HG03066 (cell line): ENCODE results near the gene DNAAF5.
A peak's percentile ranks its signal among the peaks of the same experiment; 100 is the strongest.

Source experiments
- ATAC-seq: cut with Tn5 transposase; IDR thresholded peaks from one replicate; pipeline ENCODE4 v1.9.1; 2021; ENCODE audit warnings: low read depth; ENCODE audit not compliant: unreplicated experiment

The DNAAF5 gene

DNA sequence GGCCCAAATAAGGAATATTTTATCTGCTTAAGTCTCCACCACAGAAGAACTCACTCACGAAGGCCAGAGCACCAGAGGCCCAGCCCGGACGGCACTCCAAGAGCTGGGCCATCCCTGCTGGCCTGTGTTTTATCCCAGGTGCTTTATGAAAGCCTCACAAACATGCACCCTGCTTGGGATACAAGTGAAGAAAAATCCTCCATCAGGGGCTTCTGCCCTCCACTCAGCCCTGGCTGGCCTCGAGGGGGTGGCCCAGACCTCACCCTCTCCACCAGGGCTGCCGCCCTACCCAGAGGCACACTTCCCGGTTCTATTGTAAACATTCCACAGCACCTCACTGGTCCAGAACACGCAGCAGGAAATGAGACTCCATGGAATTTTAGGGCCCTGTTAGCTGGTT is 19.8 kb upstream of the DNAAF5 start:
- no peak for ATAC-seq

DNA sequence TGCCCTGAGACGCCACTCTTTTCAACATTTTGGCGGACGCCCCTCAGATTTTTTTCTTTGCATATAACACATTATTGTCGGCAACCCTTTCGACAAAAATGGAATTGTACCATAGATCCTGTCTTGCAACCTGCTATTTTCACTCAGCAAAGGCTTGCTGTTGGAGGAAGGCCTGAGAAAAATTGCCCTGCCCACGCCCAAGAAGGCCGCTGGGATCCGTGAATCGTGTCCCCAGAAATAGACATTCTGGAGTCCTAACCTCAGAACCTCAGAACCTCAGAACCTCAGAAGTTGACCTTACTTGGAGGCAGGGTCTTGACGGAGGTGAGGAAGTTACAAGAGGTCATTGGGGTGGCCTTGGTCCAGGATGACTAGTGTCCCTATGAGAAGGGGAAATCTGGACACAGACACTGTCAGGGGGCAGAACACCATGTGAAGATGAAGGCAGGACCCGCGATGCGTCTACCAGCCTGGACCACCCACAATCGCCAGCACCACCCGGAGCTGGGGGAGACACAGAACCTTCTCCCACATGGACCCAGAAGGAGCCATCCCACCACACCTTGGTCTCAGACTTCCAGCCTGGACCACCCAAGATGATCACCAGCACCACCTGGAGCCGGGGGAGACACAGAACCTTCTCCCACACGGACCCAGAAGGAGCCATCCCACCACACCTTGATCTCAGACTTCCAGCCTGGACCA is 19.1 kb upstream of the DNAAF5 start:
- no peak for ATAC-seq

DNA sequence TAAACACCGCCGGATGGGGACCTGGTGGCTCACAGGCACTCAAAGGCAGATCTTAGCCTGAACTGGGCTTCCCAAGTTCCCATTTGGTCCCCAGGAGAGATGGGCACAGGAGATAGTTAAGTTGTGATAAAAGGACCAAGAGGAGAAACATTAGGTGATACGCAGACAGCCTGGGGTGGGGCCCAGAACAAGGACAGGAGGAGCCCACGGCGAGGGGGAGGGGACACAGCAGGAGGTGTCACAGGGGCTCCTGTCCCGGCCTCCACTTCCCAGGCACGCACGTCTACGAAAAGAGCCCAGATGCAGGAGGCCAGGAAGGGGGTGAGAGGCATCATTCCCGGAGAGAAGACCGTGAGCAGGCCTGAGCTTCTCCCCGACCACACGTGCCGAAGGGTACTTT is 16.3 kb upstream of the DNAAF5 start:
- no peak for ATAC-seq

DNA sequence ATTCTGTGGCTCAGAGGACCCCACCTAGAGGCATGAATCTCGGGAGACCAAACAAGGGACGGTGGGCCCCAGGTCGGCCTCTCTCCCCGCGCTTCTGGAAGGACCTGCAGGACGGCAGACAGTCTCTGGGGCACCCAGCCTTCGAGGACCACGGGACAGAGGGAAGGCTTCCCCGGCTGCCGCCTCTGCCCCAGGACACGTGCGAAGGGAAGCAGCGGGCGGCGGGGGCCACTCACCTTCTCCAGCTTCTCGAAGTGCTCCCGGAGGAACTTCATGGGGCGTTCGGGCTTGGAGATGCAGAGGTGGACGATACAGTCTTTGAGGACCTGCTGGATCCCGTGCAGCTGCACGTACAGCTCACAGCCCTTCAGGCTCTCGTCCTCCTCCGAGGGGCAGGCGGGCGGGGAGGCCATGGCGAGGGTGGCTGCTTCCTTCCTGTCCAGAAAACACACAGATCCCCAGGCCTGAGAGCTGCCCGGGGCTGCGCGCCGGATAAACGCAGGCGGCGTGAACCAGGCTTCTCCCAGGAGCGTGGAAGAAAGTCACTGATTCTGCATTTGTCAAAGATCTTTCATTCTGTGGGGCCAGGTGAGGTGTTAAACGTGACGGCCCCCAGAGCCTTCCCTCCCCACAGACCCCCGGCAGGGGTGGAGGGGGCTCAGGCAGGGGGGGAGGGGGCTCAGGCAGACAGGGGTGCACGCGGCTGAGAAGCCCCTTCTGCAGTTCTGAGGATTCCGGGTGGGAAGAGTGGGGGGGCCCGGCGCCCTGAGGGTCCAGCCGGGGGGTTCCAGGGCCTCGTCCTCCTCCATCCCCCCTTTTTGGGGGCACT is 15.2 kb upstream of the DNAAF5 start:
- ATAC-seq, result no peak

DNA sequence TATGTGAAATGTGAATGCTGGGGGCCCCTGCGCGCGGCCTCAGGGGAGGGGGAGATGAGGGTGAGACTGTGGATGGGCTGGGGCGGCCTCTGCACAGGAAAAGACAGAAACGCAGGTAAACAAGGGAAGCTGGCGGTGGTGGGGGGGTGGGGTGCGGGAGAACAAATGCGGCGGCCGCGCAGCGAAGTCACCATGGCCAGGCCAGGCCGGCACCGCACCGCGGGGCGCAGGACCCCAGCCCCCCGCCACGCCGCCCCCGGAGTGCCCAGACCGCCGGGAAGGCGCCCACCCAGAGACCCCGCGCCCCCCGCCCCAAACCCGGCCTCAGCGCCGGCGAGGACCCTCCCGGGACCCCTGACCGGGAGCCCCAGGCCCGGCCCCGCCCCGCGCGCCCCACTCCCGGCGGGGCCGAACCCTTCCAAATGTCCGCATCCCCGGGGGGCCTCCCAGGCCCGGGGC is 14.5 kb upstream of the DNAAF5 start:
- ATAC-seq, result no peak

DNA sequence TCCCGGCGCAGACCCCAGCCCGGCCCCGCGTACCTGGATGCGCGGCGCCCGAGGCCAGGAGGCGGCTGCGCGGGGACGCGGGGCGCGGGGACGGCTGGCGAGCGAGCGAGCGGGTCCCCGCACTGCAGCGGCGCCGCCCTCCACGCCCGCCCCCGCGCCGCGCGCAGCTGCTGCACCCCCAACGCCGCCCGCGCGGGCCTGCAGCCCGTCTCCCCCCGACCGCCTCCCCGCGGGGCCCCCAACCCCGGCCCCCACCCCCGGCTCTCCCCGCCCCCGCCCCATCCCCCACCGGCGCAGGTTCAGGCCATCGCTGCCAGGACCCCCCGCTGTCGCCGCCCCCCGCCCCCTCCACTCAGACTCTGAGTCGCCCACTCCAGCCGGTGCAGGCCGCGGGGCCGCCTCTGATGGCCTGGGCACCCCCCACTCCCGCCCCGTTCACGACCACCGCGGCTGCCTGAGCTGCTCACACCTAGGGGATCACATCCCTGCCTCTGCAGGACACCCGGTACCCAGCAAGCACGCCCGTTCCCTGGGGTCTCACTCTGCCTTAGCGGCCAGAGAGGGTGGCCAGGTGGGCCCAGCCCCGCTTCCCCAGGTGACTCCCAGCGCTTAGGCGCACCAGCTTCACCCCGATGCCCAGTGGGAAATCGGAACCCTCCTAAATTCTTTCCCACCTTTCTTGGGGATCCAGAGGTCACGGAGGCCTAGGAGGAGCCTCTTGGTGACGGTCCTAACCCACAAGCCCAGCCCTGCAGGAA is 13.9 kb upstream of the DNAAF5 start:
- ATAC-seq, result no peak

DNA sequence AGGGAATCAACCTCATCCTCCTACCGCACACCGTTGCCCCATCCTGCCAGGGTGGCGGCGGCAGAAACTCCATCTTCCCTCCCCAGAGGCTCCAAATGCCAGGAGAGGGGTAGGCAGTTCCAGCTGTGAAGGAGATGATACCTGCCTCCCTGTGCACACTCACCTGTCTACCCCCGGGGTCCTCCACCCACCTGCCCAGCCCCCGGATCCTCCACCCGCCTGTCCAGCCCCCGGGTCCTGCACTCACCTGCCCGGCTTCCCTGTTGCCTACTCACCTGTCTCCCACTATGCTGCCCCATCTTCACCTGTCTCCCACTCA is 13.4 kb upstream of the DNAAF5 start:
- no peak for ATAC-seq

DNA sequence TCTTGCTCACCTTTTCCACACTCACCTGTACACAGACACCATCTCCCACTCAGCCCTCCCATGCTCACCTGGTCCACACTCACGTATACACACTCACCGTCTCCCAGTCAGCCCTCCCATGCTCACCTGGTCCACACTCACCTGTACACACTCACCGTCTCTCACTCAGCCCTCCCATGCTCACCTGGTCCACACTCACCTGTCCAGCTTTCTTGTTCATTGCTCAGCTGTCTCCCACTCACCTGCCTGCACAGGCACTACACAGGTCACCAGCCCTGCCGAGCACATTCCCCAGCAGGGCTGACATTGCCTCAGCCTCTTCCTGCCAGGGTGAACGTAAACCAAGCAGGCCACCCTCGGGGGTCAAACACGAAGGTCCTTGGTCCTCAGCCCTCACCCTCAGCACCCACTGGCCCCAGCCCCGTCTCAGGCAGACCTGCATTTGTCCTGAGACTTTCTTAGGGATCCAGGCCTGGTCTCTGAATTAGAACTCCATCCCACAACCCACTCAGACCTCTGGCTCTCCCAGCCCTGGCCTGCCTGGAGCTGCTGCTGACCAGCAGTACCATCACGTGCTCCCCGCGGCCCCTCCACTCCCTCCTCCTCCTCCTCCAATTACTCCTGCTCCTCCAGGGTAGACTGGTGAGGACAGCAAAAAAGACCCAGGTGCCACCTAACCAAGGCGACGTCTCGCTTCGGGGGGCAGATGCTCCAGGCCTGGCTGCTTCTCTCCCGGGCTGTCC is 12.8 kb upstream of the DNAAF5 start:
- ATAC-seq, result no peak

DNA sequence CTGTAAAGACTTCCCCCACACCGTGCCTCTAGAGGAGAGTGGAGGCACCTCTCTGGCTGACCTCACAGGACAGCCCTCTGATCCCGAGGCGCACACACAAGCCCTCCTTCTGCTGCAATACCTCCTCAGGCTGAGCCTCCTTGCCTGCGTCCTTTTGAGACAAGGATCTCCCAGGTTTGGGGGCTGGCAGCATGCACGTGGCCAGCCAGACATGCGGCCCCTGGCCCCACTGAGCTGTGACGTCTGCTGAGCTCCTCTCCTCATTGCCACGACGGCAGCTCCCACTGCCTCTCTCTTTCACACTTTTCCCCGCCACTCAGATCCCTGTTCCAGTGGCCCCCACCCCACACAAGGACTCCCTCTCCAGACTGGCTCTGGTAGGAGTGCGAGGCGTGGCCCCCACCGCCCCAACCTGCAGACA is 12.2 kb upstream of the DNAAF5 start:
- no peak for ATAC-seq

DNA sequence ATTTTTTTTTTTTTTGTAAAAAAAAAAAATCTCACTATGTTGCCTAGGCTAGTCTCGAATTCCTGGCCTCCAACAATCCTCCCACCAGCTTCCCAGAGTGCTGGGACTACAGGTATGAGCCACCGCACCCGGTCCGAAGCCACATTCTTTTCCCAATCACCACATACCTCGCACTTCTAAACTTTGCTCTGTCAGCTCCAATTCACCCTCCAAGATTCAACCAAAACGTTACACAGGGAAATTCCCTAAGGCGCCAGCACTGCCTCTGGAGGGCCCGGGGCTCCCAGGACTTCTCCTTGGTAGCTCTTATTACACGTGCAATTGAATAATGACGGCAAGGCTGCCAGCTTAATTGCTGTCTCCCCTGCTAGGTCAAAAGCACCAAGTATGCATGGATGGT is 10.3 kb upstream of the DNAAF5 start:
- no peak for ATAC-seq

DNA sequence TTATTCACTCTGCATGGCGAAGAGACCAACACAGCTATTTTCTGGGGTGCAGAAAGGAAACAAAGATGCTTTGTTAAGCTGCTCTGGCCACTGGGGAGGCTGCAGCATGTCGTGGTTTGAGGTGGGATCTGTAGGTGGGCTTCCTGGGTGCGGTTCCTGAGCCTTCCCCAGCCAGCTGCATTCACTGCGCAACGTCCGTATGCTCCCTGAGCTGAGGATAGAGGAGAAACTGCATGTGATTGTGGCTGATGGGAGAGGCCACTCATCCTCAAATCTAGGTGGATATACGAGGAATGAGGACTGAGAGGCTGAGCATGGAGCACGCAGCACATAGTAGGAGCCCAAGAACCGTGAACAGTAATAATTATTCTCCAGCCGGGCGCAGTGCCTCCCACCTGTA is 9.9 kb upstream of the DNAAF5 start:
- no peak for ATAC-seq

DNA sequence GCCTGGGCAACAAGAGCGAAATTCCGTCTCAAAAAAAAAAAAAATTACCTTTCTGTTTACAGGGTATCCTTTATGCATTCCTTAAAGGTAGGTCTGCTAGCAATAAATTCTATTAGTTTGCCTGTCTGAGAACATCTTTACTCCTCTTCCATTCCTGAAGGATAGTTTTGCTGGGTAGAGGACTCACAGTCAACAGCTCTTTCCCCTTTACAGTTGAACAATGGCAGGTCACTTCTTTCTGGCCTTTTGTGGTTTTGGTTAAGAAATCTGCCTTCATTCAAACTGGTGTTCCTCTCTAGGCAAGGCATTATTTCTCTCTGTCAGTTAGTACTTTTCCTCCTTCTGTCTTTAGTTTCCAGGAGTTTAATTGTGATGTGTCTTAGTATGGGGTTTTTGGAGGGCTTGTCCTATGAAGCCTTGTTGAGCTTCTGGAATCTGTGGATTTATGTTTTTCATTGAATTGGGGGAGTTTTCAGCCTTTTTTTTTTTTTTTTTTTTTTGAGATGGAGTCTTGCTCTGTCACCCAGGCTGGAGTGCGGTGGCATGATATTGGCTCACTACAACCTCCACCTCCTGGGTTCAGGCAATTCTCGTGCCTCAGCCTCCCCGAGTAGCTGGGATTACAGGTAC is 4.8 kb upstream of the DNAAF5 start:
- ATAC-seq, result no peak

DNA sequence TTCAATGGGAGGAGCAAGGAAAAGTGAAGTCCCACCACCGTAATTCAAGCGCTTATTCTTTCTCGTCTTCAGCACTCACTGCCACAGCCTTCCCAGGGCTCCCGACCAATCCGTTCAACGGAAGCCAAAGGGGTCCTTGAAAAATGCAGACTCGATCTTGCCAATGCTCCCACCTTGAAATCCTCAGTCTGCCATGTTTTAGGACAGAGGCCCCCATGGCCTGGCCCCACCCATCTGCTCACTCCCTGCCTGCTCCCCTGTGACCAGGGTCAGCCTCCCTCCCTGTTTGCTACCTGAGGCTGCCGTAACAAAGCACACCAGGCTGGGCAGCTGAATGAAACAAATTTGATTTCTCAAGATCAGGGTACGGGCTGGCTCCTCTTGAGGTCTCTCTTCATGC is 3.0 kb upstream of the DNAAF5 start:
- no peak for ATAC-seq

DNA sequence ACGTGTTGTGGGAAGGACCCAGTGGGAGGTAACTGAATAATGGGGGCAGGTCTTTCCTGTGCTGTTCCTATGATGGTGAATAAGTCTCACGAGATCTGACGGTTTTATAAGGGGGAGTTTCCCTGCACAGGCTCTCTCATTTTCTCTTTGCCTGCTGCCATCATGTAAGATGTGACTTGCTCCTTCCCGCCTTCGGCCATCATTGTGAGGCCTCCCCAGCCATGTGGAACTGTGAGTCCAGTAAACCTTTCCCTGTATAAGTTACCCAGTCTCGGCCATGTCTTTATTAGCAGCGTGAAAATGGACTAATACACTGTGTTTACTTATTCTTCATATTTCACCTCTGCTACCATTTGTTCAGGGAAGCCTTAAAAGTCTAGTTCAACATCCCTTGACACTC is 2.2 kb upstream of the DNAAF5 start:
- ATAC-seq, result no peak

DNA sequence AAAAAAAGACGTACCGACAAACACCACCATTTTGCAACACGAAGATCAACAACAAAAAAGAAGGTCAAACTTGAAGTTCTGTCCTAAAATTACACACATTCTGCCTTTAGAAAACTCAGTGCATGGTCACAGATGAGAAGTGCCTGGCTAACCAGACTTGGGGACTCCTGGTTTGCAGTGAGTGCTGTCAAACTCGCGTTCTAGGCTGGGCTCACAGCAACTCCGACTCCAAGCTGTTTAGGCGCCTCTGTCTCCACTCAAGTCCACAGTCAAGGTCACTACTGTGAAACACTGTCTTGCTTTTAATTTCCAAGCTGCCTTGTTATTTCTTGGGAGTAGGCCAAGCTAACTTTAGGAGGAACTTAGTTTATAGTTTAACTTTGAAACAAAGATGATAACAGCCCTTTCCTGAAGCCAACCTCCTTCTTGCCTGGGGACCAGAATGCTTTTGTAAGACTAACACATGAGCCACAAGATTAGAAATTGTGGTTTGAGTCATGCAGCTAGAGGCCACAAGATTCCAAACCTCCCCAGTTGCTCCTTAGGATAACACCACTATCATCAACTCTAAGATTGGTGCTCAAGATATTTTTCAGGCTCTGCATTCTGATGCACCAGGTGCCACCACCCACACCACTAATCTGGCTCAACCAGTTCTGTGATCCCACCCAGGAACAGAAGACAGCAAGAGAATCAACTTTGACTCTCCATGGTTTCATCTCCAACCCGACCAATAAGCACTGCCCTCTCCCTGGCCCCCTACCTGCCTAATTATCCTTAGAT is 1.1 kb upstream of the DNAAF5 start:
- ATAC-seq, result no peak

DNA sequence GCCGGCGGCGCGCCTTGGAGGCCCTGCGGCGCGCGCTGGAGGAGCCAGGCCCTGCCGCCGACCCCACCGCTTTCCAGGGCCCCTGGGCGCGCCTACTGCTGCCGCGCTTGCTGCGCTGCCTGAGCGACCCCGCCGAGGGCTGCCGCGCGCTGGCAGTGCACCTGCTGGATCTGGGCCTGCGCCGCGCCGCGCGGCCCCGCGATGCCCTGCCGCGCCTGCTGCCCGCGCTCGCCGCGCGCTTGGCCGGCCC is 280 bp downstream of the DNAAF5 start:
- ATAC-seq, result peak; percentile 11

DNA sequence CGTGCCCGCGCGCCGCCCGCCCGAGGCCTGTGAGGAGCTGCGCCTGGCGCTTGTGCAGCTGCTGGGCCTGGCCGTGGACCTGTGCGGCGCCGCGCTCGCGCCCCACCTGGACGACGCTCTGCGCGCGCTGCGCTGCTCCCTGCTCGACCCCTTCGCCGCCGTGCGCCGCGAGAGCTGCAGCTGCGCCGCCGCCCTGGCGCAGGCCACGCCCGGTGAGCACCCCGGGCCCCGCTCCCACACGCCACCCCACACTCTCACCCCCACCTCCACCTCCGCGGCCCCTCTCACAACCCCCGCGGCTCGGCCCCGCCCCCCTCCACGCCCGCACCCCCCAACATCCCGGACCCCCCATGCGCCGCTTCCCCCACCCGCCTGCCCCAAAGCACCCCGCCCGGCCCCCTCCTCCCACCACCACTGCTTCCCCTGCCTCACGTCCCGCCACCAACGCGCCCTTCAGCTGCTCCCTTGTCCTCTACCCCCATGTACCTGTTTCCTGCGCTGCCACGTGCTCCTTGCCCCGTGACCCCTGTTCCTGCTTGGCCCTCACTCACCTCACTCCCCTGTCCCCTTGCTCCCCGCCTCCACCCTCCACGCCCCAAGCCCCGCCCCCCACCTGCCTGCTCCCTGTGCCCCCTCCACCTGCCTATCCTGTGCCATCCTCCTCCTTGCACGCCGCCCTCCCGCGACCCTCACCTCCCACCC is 756 bp downstream of the DNAAF5 start, which contains the start of gene PRKAR1B:
PRKAR1B (minus strand) TSS at position 178 of the 702 bp plus-strand sequence. CDS start 15,776 bp downstream, outside the sequence.
- peak; percentile 48 for ATAC-seq

DNA sequence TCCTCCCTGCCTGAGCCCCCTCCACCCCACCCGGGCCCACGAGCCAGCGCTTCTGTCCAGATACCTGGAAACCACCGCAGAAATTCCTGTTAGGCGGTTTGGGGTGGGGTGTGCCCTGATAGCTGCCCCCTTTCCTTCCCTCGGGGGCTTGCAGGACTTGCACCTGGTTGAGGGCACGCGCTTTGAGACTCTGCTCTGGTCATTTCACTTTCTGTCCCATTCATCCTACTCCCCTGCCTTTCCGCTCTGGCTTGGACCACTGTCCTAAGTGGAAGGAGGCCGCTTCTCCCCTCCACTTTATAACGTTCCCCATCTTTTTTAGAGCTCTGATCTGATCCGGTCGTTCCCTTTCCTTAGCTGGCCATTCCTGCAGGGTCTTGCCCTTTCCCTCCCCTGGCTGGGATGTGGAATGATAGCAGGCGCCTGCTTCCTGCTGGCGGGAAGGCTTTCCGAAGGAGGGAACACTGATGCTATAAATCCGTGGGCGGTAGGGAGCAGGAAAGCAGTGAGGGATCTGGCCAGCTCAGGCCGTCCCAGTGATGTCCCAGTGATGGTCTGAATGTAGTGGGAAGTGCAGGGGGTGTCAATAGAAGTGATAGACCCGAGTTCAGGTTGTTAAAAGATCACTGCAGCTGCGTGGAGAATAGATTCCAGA is 1.4 kb downstream of the DNAAF5 start:
- no peak for ATAC-seq

DNA sequence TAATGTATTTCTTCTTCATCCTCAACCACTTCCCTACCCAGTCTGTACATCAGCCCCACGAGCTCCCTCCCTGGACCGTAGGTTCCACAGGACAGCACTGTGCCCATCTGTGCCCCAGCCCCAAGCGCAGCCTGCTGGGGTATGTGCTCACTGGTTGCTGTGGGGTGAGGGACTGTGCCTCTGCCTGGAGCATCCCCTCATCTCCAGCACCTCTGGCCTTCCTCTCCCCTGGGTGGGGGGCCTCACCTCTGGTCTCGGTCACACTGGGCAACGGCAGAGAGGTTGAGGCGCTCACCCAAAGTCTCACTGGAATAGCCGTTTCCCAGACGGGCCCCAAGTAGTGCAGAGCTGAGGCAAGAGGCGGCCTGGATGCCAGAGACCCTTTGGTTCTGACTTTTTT is 2.1 kb downstream of the DNAAF5 start:
- ATAC-seq, result no peak
